ENCODE data around the gene FHIP1A. TPM values are rescaled to one million over a fixed set of nuclear protein-coding genes. Genes with fewer than 3 reads are reported as not detected.
"Not testable (repeated sequence)": the region's sequence is repeated elsewhere in the genome, so short reads cannot be mapped to it uniquely, and the experiment has no call there.

FHIP1A gene
- total and polyA plus RNA-seq, 2 experiments from 2014 or later, result 0.11 TPM; not detected in 1

GRCh38 chr4:151400343-151400742, 8.6 kb upstream of the FHIP1A start:
- in situ Hi-C loops (cut with MboI), result no loop called here
- TF ChIP-seq EZH2 (IDR thresholded peaks at IDR 0.05; ENCODE audit: insufficient read depth, poor library complexity, severe bottlenecking), result no peak
- TF ChIP-seq EZH2phosphoT487 (IDR thresholded peaks at IDR 0.05; ENCODE audit: insufficient read depth, low read depth), result no peak
- Histone ChIP-seq H3K27ac (no peak overlapping the region), H3K4me3 (no peak overlapping the region), H3K9ac (no peak overlapping the region), H4K20me1 (ENCODE audit: insufficient read depth) (no peaks in the 10 kb centered on the region), H3K9me3 (ENCODE audit: low read depth) (no peaks in the 10 kb centered on the region), H3K36me3 (ENCODE audit: low read depth) (no peaks in the 10 kb centered on the region), H2AFZ (no peak overlapping the region), H3K79me2 (ENCODE audit: insufficient read depth) (no peaks in the 10 kb centered on the region), H3K4me1 (ENCODE audit: insufficient read depth) (no peaks in the 10 kb centered on the region), H3K4me2 (ENCODE audit: unreplicated experiment) (no peak overlapping the region), H3K9me2 (ENCODE audit: insufficient read depth) (no peaks in the 10 kb centered on the region), H3F3A (ENCODE audit: insufficient read depth) (no peaks in the 10 kb centered on the region), H3K27me3 (replicated peaks; ENCODE audit: insufficient read depth) (no peaks in the 10 kb centered on the region)
- 73 to 74% methylated on average over 3 of the region's 3 CpGs for WGBS, 2 experiments (ENCODE audit: low coverage in 1 of 2, low lambda C conversion rate in 2 of 2, missing lambda C conversion rate in 2 of 2)
- no peak for DNase-seq

- Histone ChIP-seq H3K4me3 (no peak overlapping the region), H4K20me1 (ENCODE audit: insufficient read depth) (no peaks in the 10 kb centered on the region), H3K79me2 (ENCODE audit: insufficient read depth) (no peaks in the 10 kb centered on the region), H3K27ac (no peak overlapping the region), H3K9me3 (ENCODE audit: low read depth) (no peaks in the 10 kb centered on the region), H3K9me2 (ENCODE audit: insufficient read depth) (no peaks in the 10 kb centered on the region), H3K4me2 (ENCODE audit: unreplicated experiment) (no peak overlapping the region), H2AFZ (no peak overlapping the region), H3K36me3 (ENCODE audit: low read depth) (no peaks in the 10 kb centered on the region), H3K9ac (no peak overlapping the region), H3F3A (ENCODE audit: insufficient read depth) (no peaks in the 10 kb centered on the region), H3K27me3 (replicated peaks; ENCODE audit: insufficient read depth) (no peaks in the 10 kb centered on the region), H3K4me1 (ENCODE audit: insufficient read depth) (no peaks in the 10 kb centered on the region)
- WGBS, 2 experiments (ENCODE audit: low coverage in 1 of 2, low lambda C conversion rate in 2 of 2, missing lambda C conversion rate in 2 of 2), result 89 to 94% methylated on average over 2 of the region's 2 CpGs
- in situ Hi-C loops (cut with MboI), result no loop called here
- no peak for TF ChIP-seq EZH2phosphoT487 (IDR thresholded peaks at IDR 0.05; ENCODE audit: insufficient read depth, low read depth)
- TF ChIP-seq EZH2 (IDR thresholded peaks at IDR 0.05; ENCODE audit: insufficient read depth, poor library complexity, severe bottlenecking), result no peak
- no peak for DNase-seq
Observed at GRCh38 chr4:151401739-151402138, 7.2 kb upstream of the FHIP1A start.

GRCh38 chr4:151402145-151402865, 6.7 kb upstream of the FHIP1A start:
- Histone ChIP-seq H3F3A (ENCODE audit: insufficient read depth) (no peaks in the 10 kb centered on the region), H2AFZ (no peak overlapping the region), H3K4me1 (ENCODE audit: insufficient read depth) (no peaks in the 10 kb centered on the region), H3K9me2 (ENCODE audit: insufficient read depth) (no peaks in the 10 kb centered on the region), H3K79me2 (ENCODE audit: insufficient read depth) (no peaks in the 10 kb centered on the region), H3K9ac (no peak overlapping the region), H3K4me2 (ENCODE audit: unreplicated experiment) (no peak overlapping the region), H3K4me3 (no peak overlapping the region), H4K20me1 (ENCODE audit: insufficient read depth) (no peaks in the 10 kb centered on the region), H3K27me3 (replicated peaks; ENCODE audit: insufficient read depth) (no peaks in the 10 kb centered on the region), H3K36me3 (ENCODE audit: low read depth) (no peaks in the 10 kb centered on the region), H3K27ac (no peak overlapping the region), H3K9me3 (ENCODE audit: low read depth) (no peaks in the 10 kb centered on the region)
- DNase-seq, result no peak
- in situ Hi-C loops (cut with MboI), result no loop called here
- no peak for TF ChIP-seq EZH2phosphoT487 (IDR thresholded peaks at IDR 0.05; ENCODE audit: insufficient read depth, low read depth)
- no peak for TF ChIP-seq EZH2 (IDR thresholded peaks at IDR 0.05; ENCODE audit: insufficient read depth, poor library complexity, severe bottlenecking)
- WGBS, 2 experiments (ENCODE audit: low coverage in 1 of 2, low lambda C conversion rate in 2 of 2, missing lambda C conversion rate in 2 of 2), result 78 to 80% methylated on average over 8 of the region's 8 CpGs

- TF ChIP-seq EZH2 (IDR thresholded peaks at IDR 0.05; ENCODE audit: insufficient read depth, poor library complexity, severe bottlenecking), result no peak
- TF ChIP-seq EZH2phosphoT487 (IDR thresholded peaks at IDR 0.05; ENCODE audit: insufficient read depth, low read depth), result no peak
- Histone ChIP-seq H3K9me3 (ENCODE audit: low read depth) (no peaks in the 10 kb centered on the region), H3K9ac (no peak overlapping the region), H3K4me1 (ENCODE audit: insufficient read depth) (no peaks in the 10 kb centered on the region), H2AFZ (no peak overlapping the region), H3K79me2 (ENCODE audit: insufficient read depth) (no peaks in the 10 kb centered on the region), H3K9me2 (ENCODE audit: insufficient read depth) (no peaks in the 10 kb centered on the region), H3K4me2 (ENCODE audit: unreplicated experiment) (no peak overlapping the region), H3K27me3 (replicated peaks; ENCODE audit: insufficient read depth) (peaks cover 5% of the 10 kb centered on the region; the same call in 1 of the 2 replicates), H3K36me3 (ENCODE audit: low read depth) (no peaks in the 10 kb centered on the region), H4K20me1 (ENCODE audit: insufficient read depth) (no peaks in the 10 kb centered on the region), H3F3A (ENCODE audit: insufficient read depth) (no peaks in the 10 kb centered on the region), H3K4me3 (no peak overlapping the region), H3K27ac (no peak overlapping the region)
- WGBS, 2 experiments (ENCODE audit: low coverage in 1 of 2, low lambda C conversion rate in 2 of 2, missing lambda C conversion rate in 2 of 2), result 24 to 29% methylated on average over 1 of the region's 1 CpG
- in situ Hi-C loops (cut with MboI), result no loop called here
- DNase-seq, result no peak
Observed at GRCh38 chr4:151403656-151404055, 5.3 kb upstream of the FHIP1A start.

GRCh38 chr4:151404802-151405201, 4.2 kb upstream of the FHIP1A start:
- H3K36me3 ChIP-seq (ENCODE audit: low read depth); H3F3A ChIP-seq (ENCODE audit: insufficient read depth); H3K4me2 ChIP-seq (ENCODE audit: unreplicated experiment); H3K4me3 ChIP-seq; in situ Hi-C loops (cut with MboI); H3K27me3 ChIP-seq (replicated peaks; ENCODE audit: insufficient read depth); H4K20me1 ChIP-seq (ENCODE audit: insufficient read depth); H3K9me2 ChIP-seq (ENCODE audit: insufficient read depth); H2AFZ ChIP-seq; H3K9me3 ChIP-seq (ENCODE audit: low read depth); DNase-seq; H3K79me2 ChIP-seq (ENCODE audit: insufficient read depth); H3K27ac ChIP-seq; H3K9ac ChIP-seq; H3K4me1 ChIP-seq (ENCODE audit: insufficient read depth): not testable (repeated sequence)
- 77 to 80% methylated on average over 7 of the region's 7 CpGs for WGBS, 2 experiments (ENCODE audit: low coverage in 1 of 2, low lambda C conversion rate in 2 of 2, missing lambda C conversion rate in 2 of 2)

Measured in GM23248 (cell line).